ENCODE results near the gene BTNL9. TPM values are rescaled to one million over a fixed set of nuclear protein-coding genes. Genes with fewer than 3 reads are reported as not detected.

BTNL9 gene
- total RNA-seq, 2 experiments from 2014 or later, result 162 to 219 TPM

GRCh38 chr5:181086026-181086883 lies 46.2 kb downstream of the BTNL9 start:
- intact Hi-C loops (cut with micrococcal nuclease; ENCODE audit: unreplicated experiment), result no loop called here

DNA sequence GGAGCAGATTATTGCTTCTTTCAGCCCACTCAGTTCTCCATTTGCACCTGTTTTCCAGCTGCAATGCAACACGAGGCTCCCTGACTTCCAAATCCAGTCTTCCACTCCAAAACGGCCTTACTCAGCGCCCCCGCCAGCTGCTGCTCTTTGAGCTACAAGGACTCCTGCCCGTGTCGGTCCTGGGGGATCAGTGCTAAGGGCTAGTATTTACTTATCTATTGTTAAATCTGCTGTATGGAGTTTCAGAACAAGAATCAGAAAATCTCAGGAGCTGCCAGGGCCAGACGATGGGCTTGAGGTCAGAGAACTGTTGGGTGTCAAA lies 46.8 kb downstream of the BTNL9 start:
- Histone ChIP-seq H3K4me3 (ENCODE audit: low read depth, low read length, poor library complexity, severe bottlenecking) (no peak overlapping the region), H3K4me2 (ENCODE audit: low read length) (no peak overlapping the region), H3K36me3 (ENCODE audit: insufficient read depth, low read length) (no peaks in the 10 kb centered on the region), H3K27ac (ENCODE audit: low read depth, low read length, poor library complexity, severe bottlenecking) (no peak overlapping the region), H3K79me2 (ENCODE audit: insufficient read depth, low read depth, low read length) (no peaks in the 10 kb centered on the region), H3K9me2 (ENCODE audit: insufficient read depth, low read length) (no peaks in the 10 kb centered on the region), H2AFZ (ENCODE audit: low read length) (no peak overlapping the region), H4K20me1 (ENCODE audit: insufficient read depth, low read length) (no peaks in the 10 kb centered on the region), H3K4me1 (ENCODE audit: insufficient read depth, low read length, poor library complexity, severe bottlenecking) (no peaks in the 10 kb centered on the region), H3K9me3 (ENCODE audit: low read length) (0 out of 2 replicates have a peak, but pooled peaks cover 5% of the 10 kb centered on the region)
- CTCF ChIA-PET (ENCODE audit: unreplicated experiment), result no interaction called here
- POLR2A ChIA-PET, result no interaction called here
- no peak for DNase-seq (ENCODE audit: low spot score)
- intact Hi-C loops (cut with micrococcal nuclease; ENCODE audit: unreplicated experiment), result no loop called here
- BruUV-seq (replicated peaks), result no TSS peak
- TF ChIP-seq CTCF (conservative IDR thresholded peaks at IDR 0.05; ENCODE audit: low read length) (no peak), EZH2phosphoT487 (IDR thresholded peaks at IDR 0.05; ENCODE audit: borderline replicate concordance, low read depth, low read length) (no peak)

More at GRCh38 chr5:181086026-181086883, 46.2 kb downstream of the BTNL9 start:
- 0 out of 2 replicates have a peak, but pooled peaks cover 5% of the 10 kb centered on the region for H3K9me3 ChIP-seq (ENCODE audit: low read length)
- no peak overlapping the region for H2AFZ ChIP-seq (ENCODE audit: low read length)
- H3K9me2 ChIP-seq (ENCODE audit: insufficient read depth, low read length), result no peaks in the 10 kb centered on the region
- no TSS peak for BruUV-seq (replicated peaks)
- H3K27ac ChIP-seq (ENCODE audit: low read depth, low read length, poor library complexity, severe bottlenecking), result no peak overlapping the region
- H3K4me3 ChIP-seq (ENCODE audit: low read depth, low read length, poor library complexity, severe bottlenecking), result no peak overlapping the region
- no peak for DNase-seq (ENCODE audit: low spot score)
- H4K20me1 ChIP-seq (ENCODE audit: insufficient read depth, low read length), result no peaks in the 10 kb centered on the region
- no peaks in the 10 kb centered on the region for H3K4me1 ChIP-seq (ENCODE audit: insufficient read depth, low read length, poor library complexity, severe bottlenecking)
- no peak overlapping the region for H3K4me2 ChIP-seq (ENCODE audit: low read length)
- no peaks in the 10 kb centered on the region for H3K36me3 ChIP-seq (ENCODE audit: insufficient read depth, low read length)
- ChIA-PET CTCF (ENCODE audit: unreplicated experiment) (interaction anchor here (0.5 kb wide), 1 partner anchor 75 kb away, joined by 3 read pairs; no protein-coding TSS in a partner anchor), POLR2A (no interaction called here)
- H3K79me2 ChIP-seq (ENCODE audit: insufficient read depth, low read depth, low read length), result no peaks in the 10 kb centered on the region
- TF ChIP-seq CTCF (conservative IDR thresholded peaks at IDR 0.05; ENCODE audit: low read length) (no peak), EZH2phosphoT487 (IDR thresholded peaks at IDR 0.05; ENCODE audit: borderline replicate concordance, low read depth, low read length) (no peak)

DNA sequence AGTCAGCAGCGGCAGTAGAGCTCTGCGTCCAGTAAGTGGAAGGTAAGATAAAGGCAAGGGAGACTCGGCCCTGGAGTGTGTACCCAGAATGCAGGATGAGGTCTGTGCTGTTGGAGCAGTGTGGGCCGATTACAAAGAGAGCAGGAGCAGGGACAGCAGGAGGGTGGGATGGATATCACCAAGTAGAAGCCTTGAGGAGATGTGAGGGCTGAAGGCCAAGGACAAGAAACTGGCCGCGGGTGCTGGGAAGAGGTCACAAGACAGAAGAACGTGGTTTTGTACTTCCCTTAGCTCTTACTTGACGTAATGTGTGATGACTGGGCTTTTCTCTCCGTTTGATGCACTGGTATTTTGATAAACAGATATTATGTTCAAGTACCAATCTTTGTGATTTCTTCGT lies 47.2 kb downstream of the BTNL9 start:
- H3K79me2 ChIP-seq (ENCODE audit: insufficient read depth, low read depth, low read length), result no peaks in the 10 kb centered on the region
- BruUV-seq (replicated peaks), result no TSS peak
- DNase-seq (ENCODE audit: low spot score), result no peak
- H3K4me2 ChIP-seq (ENCODE audit: low read length), result no peak overlapping the region
- no peak overlapping the region for H3K4me3 ChIP-seq (ENCODE audit: low read depth, low read length, poor library complexity, severe bottlenecking)
- H2AFZ ChIP-seq (ENCODE audit: low read length), result no peak overlapping the region
- no peak for TF ChIP-seq CTCF (conservative IDR thresholded peaks at IDR 0.05; ENCODE audit: low read length)
- TF ChIP-seq EZH2phosphoT487 (IDR thresholded peaks at IDR 0.05; ENCODE audit: borderline replicate concordance, low read depth, low read length), result no peak
- ChIA-PET CTCF (ENCODE audit: unreplicated experiment) (no interaction called here), POLR2A (no interaction called here)
- 0 out of 2 replicates have a peak, but pooled peaks cover 5% of the 10 kb centered on the region for H3K9me3 ChIP-seq (ENCODE audit: low read length)
- H3K36me3 ChIP-seq (ENCODE audit: insufficient read depth, low read length), result no peaks in the 10 kb centered on the region
- H4K20me1 ChIP-seq (ENCODE audit: insufficient read depth, low read length), result no peaks in the 10 kb centered on the region
- no peaks in the 10 kb centered on the region for H3K9me2 ChIP-seq (ENCODE audit: insufficient read depth, low read length)
- H3K4me1 ChIP-seq (ENCODE audit: insufficient read depth, low read length, poor library complexity, severe bottlenecking), result no peaks in the 10 kb centered on the region
- intact Hi-C loops (cut with micrococcal nuclease; ENCODE audit: unreplicated experiment), result no loop called here
- H3K27ac ChIP-seq (ENCODE audit: low read depth, low read length, poor library complexity, severe bottlenecking), result no peak overlapping the region

All from OCI-LY7 (cell line).